ENCODE data around the gene ALAD. TPM values are rescaled to one million over a fixed set of nuclear protein-coding genes. Genes with fewer than 3 reads are reported as not detected.
"Not testable (repeated sequence)": the region's sequence is repeated elsewhere in the genome, so short reads cannot be mapped to it uniquely, and the experiment has no call there.

The ALAD gene
- total RNA-seq, 4 donors from 2014 or later, result 44.6 to 81.4 (median 62.2) TPM

DNA sequence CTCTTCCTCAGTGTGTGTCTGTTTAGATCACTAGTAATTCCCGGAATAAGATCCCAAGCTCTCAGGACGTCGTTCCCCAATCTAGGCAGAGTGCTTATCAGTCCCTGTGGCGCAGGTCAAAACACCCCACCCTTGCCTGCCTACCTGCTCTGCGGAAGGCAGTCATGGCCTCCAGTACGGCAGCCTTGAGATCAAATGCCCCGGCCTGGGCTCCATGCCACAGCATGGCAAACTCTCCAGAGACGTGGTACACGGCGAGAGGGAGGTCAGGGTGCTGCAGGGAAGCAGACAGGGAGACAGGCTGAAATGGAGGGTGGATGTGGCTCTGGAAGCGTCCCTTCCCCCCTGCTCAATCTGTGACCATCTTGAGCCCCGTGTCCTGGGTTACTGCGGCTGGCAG, 12.3 kb downstream of the ALAD start:
- H3K27me3 ChIP-seq, result no peaks in the 10 kb centered on the region
- peaks cover 0 to 34% (median 10%) of the 10 kb centered on the region in 4 donors for H3K4me1 ChIP-seq
- H3K4me3 ChIP-seq, result peak overlapping the region in 1 of 4 donors; percentile 6
- H3K36me3 ChIP-seq, result peaks cover 0 to 56% (median 0%) of the 10 kb centered on the region in 3 donors
- peak overlapping the region in 2 of 4 donors; percentile 54 to 85 for H3K27ac ChIP-seq
- DNase-seq, result peak in 2 of 3 donors; percentile 75
- no peaks in the 10 kb centered on the region for H3K9me3 ChIP-seq
- no peak for TF ChIP-seq POLR2A (IDR thresholded peaks at IDR 0.05)
- TF ChIP-seq, protein P1, sequence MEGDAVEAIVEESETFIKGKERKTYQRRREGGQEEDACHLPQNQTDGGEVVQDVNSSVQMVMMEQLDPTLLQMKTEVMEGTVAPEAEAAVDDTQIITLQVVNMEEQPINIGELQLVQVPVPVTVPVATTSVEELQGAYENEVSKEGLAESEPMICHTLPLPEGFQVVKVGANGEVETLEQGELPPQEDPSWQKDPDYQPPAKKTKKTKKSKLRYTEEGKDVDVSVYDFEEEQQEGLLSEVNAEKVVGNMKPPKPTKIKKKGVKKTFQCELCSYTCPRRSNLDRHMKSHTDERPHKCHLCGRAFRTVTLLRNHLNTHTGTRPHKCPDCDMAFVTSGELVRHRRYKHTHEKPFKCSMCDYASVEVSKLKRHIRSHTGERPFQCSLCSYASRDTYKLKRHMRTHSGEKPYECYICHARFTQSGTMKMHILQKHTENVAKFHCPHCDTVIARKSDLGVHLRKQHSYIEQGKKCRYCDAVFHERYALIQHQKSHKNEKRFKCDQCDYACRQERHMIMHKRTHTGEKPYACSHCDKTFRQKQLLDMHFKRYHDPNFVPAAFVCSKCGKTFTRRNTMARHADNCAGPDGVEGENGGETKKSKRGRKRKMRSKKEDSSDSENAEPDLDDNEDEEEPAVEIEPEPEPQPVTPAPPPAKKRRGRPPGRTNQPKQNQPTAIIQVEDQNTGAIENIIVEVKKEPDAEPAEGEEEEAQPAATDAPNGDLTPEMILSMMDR (IDR thresholded peaks at IDR 0.05), result no peak

DNA sequence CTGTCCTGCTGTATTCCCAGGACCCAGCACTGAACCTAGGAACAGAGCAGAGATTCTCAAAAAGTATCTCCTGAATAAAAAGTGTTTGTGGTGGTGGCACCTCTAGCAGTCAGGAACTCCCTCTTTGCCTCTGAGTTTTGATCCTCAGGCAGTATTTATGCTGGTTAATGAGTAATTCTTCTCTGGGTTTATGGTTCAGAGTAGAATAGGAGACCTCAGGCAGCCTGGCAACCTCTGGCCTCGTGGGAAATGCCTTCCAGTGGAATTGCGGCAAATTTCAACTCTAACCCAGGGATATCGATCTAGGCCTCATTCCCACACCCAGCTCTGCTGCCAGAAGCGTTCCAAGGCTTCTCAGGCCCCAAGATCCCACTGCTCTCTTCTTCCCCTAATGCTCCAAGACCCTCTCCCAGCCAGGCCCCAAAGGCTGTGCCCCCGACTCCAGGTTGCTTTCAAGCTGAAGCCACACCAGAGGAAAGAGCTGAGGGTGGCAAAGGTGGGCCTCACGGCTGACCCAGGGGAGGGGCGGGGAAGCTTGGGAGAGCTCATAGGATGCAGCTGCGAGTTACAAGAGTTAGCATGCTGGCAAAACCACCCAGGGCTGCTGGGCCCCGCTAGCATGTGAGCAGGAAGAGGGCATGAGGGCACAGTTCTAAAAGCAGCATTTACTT, 13.4 kb downstream of the ALAD start:
- Histone ChIP-seq H3K27ac (peak overlapping the region in 3 of 4 donors; percentile 22 to 85 (median 62)), H3K36me3 (peaks cover 0 to 47% (median 0%) of the 10 kb centered on the region in 3 donors), H3K9me3 (no peaks in the 10 kb centered on the region), H3K4me3 (no peak overlapping the region), H3K4me1 (peaks cover 0 to 34% (median 10%) of the 10 kb centered on the region in 4 donors), H3K27me3 (no peaks in the 10 kb centered on the region)
- DNase-seq, result peak in 2 of 3 donors; percentile 63 to 70
- TF ChIP-seq, protein P1 (IDR thresholded peaks at IDR 0.05), result no peak
- no peak for TF ChIP-seq POLR2A (IDR thresholded peaks at IDR 0.05)

DNA sequence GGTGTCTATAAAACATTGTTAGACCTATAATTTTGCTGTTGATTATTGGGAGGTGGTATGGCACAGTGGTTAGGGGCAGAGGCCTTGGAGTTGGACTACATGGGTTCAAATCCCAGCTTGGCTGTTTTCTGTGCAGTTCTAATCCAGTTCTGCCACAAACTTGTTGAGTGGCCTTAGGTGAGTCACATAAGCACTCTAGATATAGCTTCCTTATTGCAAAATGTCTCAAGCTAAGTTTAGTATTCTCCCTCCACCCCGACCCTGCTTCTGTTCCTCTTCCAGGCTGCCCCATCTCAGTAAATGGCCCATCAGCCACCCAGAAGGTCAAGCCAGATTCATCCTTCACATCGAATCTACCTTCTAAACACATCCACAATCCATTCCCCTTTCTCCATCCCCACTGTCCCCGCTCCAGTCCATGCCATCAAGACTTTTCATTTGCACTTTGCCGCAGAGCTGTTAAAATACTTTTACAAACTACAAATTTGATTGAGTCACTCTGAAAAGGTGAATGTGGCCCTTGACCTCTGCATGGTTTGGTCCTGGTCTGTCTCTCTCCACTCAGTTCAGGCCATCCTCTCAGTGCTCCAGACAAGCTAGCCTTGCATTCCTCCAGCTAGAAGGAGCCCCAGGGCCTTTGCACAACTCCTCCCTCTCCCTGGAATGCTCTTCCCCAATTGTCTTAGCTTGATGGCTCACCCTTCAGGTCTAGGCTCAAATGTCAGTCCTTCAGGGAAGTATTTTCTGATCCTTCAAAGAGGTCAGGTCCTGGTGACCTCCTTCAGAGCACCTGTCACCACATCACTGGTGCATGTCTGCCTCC, 14.3 kb downstream of the ALAD start:
- H3K4me3 ChIP-seq, result no peak overlapping the region
- peaks cover 0 to 40% (median 0%) of the 10 kb centered on the region in 3 donors for H3K36me3 ChIP-seq

DNA sequence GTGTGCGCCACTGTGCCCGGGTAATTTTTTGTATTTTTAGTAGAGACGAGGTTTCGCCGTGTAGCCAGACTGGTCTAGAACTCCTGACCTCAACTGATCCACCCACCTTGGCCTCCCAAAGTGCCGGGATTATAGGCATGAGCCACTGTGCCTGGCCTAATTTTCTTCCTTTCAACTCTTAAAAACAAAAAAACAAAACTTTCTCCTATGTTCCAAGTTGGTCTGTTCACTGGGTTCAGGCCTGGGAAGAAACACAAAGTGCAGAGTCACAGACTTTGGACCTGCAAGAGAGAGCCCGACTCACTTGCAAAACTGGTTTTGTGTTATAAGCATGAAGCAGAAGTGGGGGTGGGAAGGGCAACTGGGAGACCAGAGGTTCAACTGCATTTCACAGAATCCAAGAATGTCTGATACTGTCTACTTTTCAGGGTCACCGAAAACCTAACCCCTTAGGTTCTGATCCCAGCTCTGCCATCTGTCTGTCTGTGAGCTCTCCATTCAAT, 19.1 kb downstream of the ALAD start:
- Histone ChIP-seq H3K27ac (peak overlapping the region in 3 of 4 donors; percentile 65 to 89 (median 79)), H3K4me1 (peaks cover 0 to 36% (median 4%) of the 10 kb centered on the region in 4 donors), H3K36me3 (no peaks in the 10 kb centered on the region), H3K27me3 (no peaks in the 10 kb centered on the region), H3K4me3 (no peak overlapping the region), H3K9me3 (no peaks in the 10 kb centered on the region)
- DNase-seq, result peak in 1 of 3 donors; percentile 78
- TF ChIP-seq, protein P1 (IDR thresholded peaks at IDR 0.05), result no peak
- TF ChIP-seq POLR2A (IDR thresholded peaks at IDR 0.05), result no peak

More for the DNA sequence above, 14.3 kb downstream of the ALAD start:
- DNase-seq, result no peak
- Histone ChIP-seq H3K27ac (peak overlapping the region in 3 of 4 donors; percentile 22 to 85 (median 62)), H3K4me1 (peaks cover 0 to 34% (median 10%) of the 10 kb centered on the region in 4 donors), H3K9me3 (no peaks in the 10 kb centered on the region), H3K27me3 (no peaks in the 10 kb centered on the region)
- no peak for TF ChIP-seq POLR2A (IDR thresholded peaks at IDR 0.05)
- TF ChIP-seq, protein P1 (IDR thresholded peaks at IDR 0.05), result no peak

DNA sequence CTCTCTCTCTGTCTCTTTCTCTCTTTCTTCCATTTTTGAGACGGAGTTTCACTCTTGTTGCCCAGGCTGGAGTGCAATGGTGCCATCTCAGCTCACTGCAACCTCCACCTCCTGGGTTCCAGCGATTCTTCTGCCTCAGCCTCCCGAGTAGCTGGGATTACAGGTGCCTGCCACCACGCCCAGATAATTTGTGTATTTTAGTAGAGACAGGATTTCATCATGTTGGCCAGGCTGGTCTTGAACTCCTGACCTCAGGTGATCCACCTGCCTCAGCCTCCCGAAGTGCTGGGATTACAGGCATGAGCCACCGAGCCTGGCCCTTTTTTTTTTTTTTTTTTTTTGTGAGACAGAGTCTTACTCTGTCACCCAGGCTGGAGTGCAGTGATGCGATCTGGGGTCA, 19.6 kb downstream of the ALAD start:
- not testable (repeated sequence) for H3K36me3 ChIP-seq, DNase-seq, H3K27me3 ChIP-seq, H3K9me3 ChIP-seq, H3K4me3 ChIP-seq
- Histone ChIP-seq H3K27ac (peak overlapping the region in 3 of 4 donors; percentile 65 to 89 (median 79)), H3K4me1 (peaks cover 0 to 31% (median 1%) of the 10 kb centered on the region in 4 donors)
